Measurements from ENCODE around the gene CSN3. TPM values are rescaled to one million over a fixed set of nuclear protein-coding genes. Genes with fewer than 3 reads are reported as not detected.
"Not testable (repeated sequence)": the region's sequence is repeated elsewhere in the genome, so short reads cannot be mapped to it uniquely, and the experiment has no call there.

Gene CSN3, protein sequence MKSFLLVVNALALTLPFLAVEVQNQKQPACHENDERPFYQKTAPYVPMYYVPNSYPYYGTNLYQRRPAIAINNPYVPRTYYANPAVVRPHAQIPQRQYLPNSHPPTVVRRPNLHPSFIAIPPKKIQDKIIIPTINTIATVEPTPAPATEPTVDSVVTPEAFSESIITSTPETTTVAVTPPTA
- total RNA-seq (not detected), polyA plus RNA-seq (not detected)
- long read RNA-seq, donor 1, result 0 reads
- long read RNA-seq, donor 2, result 0 reads
- long read RNA-seq, donor 3, result 0 reads

DNA sequence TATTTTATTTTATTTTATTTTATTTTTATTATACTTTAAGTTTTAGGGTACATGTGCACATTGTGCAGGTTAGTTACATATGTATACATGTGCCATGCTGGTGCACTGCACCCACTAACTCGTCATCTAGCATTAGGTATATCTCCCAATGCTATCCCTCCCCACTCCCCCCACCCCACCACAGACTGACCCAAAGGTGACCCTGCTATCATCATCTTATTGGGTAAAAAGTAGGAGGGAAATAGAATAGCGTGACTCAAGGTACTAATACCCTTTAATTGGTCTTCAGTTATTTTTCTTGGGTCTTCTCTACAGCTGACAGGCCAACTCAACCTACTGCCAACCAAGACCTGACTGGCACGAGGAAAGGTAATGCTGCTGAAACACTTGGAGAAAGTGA, at the start of gene CSN3:
TSS of gene CSN3 (plus strand) at position 301 of the 400 bp plus-strand sequence. CDS start 2,223 bp downstream, outside the sequence.
- 79 to 88% (median 81%) methylated on average over 3 of the region's 3 CpGs for WGBS, 4 donors
- H3K9me3 ChIP-seq; H3K36me3 ChIP-seq; H3K4me1 ChIP-seq; DNase-seq; intact Hi-C loops (cut with DNase I); H3K27ac ChIP-seq; ATAC-seq; H3K4me3 ChIP-seq; H3K27me3 ChIP-seq: not testable (repeated sequence)

DNA sequence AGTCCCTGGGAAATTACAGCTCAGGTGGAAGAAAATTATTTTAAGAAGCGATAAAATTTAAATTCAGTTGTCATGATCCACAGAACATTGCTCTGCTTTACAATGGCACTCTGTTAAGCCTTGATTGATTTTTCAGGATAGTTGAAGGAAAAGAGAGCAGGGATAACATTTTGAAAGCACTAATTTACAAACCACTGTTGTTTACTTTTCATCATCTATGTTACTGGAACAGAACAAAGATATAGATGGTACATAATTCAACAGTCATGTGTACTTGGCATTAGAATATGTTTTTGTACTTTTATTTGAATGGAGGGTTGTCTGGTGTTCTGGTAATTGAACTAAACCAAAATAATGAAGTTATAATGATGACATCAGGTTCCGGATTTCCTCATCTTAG, 49.5 kb upstream of the CSN3 start:
- Histone ChIP-seq H3K27me3 (no peaks in the 10 kb centered on the region), H3K4me1 (no peaks in the 10 kb centered on the region), H3K27ac (no peak overlapping the region), H3K9me3 (peaks cover 0 to 4% (median 0%) of the 10 kb centered on the region in 12 donors), H3K36me3 (no peaks in the 10 kb centered on the region), H3K4me3 (no peak overlapping the region)
- 84 to 91% (median 87%) methylated on average over 2 of the region's 2 CpGs for WGBS, 4 donors
- no peak for ATAC-seq
- intact Hi-C loops (cut with DNase I), result no loop called here
- no peak for DNase-seq
- TF ChIP-seq, protein P1, sequence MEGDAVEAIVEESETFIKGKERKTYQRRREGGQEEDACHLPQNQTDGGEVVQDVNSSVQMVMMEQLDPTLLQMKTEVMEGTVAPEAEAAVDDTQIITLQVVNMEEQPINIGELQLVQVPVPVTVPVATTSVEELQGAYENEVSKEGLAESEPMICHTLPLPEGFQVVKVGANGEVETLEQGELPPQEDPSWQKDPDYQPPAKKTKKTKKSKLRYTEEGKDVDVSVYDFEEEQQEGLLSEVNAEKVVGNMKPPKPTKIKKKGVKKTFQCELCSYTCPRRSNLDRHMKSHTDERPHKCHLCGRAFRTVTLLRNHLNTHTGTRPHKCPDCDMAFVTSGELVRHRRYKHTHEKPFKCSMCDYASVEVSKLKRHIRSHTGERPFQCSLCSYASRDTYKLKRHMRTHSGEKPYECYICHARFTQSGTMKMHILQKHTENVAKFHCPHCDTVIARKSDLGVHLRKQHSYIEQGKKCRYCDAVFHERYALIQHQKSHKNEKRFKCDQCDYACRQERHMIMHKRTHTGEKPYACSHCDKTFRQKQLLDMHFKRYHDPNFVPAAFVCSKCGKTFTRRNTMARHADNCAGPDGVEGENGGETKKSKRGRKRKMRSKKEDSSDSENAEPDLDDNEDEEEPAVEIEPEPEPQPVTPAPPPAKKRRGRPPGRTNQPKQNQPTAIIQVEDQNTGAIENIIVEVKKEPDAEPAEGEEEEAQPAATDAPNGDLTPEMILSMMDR (IDR thresholded peaks at IDR 0.05), result no peak
- no peak for TF ChIP-seq POLR2A (IDR thresholded peaks at IDR 0.05)

DNA sequence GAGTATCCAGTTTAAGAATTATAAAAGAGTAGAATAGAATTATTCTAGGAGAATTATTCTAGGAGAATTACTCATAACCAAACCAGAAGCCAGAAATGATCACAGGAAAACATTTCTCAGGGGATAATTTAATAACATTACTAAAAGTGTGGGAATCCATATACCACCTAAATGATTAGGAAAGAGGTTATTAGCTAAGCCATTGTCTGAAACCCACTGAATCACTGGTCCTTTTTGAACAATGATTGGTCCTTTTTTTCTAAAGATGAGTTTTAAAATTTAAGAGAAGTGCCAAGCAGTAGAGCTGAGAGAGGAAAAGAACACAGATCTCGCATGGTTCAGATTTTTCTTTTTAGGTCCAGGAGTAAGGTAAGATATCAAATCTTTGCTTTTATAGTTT, 47.0 kb upstream of the CSN3 start, which contains the start of gene ODAM:
TSS of gene ODAM (plus strand) at position 301 of the 400 bp plus-strand sequence. CDS start 819 bp downstream, outside the sequence.
- 79 to 86% (median 83%) methylated on average over 1 of the region's 1 CpG for WGBS, 4 donors
- intact Hi-C loops (cut with DNase I), result no loop called here
- TF ChIP-seq, protein P1 (IDR thresholded peaks at IDR 0.05), result no peak
- no peak for TF ChIP-seq POLR2A (IDR thresholded peaks at IDR 0.05)
- Histone ChIP-seq H3K27me3 (no peaks in the 10 kb centered on the region), H3K4me3 (no peak within 1 kb of the TSS), H3K9me3 (peaks cover 0 to 3% (median 0%) of the 10 kb centered on the region in 12 donors), H3K27ac (no peak within 1 kb of the TSS), H3K36me3 (no peaks in the 10 kb centered on the region), H3K4me1 (no peaks in the 10 kb centered on the region)
- DNase-seq, result no peak
- no peak for ATAC-seq

DNA sequence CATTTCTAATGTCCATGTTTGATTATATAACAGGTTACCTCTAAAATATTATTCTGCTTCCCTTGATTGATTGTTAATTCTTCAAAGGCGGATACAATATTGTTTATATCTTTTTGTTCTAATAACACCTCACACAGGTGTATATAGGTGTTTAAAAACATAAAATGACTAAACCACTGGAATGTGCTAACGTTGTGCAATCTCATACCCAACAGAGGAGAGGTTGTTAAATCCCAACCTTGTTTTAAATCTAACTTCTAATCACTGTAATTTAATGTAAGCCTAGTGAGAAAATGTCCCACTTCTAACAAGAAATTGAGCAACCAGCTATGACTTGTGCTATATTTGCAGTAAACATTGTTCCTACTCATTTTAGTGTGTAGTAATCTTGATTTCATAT, 45.5 kb upstream of the CSN3 start:
- Histone ChIP-seq H3K36me3 (no peaks in the 10 kb centered on the region), H3K4me1 (no peaks in the 10 kb centered on the region), H3K9me3 (no peaks in the 10 kb centered on the region), H3K27ac (no peak overlapping the region), H3K27me3 (no peaks in the 10 kb centered on the region), H3K4me3 (no peak overlapping the region)
- 73 to 86% (median 81%) methylated on average over 2 of the region's 2 CpGs for WGBS, 4 donors
- intact Hi-C loops (cut with DNase I), result no loop called here
- ATAC-seq (no peak), DNase-seq (no peak)
- TF ChIP-seq POLR2A (IDR thresholded peaks at IDR 0.05), result no peak
- TF ChIP-seq, protein P1 (IDR thresholded peaks at IDR 0.05), result no peak

DNA sequence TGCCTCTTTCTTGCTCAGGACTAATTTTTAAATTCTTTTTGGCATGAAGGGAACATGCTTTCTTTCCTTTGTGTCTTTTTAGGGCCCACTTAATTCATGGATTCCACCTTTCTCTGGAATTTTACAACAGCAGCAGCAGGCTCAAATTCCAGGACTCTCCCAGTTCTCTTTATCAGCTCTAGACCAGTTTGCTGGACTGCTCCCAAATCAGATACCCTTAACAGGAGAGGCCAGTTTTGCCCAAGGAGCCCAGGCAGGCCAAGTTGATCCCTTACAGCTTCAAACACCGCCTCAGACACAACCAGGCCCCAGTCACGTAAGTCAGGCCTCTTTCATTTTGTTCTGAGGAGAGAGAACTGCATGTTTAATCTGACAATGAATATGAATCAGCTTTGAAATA, 44.6 kb upstream of the CSN3 start:
- intact Hi-C loops (cut with DNase I), result no loop called here
- no peak for TF ChIP-seq POLR2A (IDR thresholded peaks at IDR 0.05)
- TF ChIP-seq, protein P1 (IDR thresholded peaks at IDR 0.05), result no peak
- Histone ChIP-seq H3K36me3 (no peaks in the 10 kb centered on the region), H3K4me3 (no peak overlapping the region), H3K27me3 (no peaks in the 10 kb centered on the region), H3K27ac (no peak overlapping the region), H3K4me1 (no peaks in the 10 kb centered on the region), H3K9me3 (no peaks in the 10 kb centered on the region)
- DNase-seq (no peak), ATAC-seq (no peak)
- WGBS, 4 donors, result 52 to 72% (median 62%) methylated on average over 2 of the region's 2 CpGs
